IPS DF 4.7 (cell line): ENCODE data around the gene ANGPTL2.

Source experiments
- DNase-seq: peaks from one replicate; pipeline ENCODE4 v3.0.0-alpha.2; 2013; ENCODE audit warnings: low spot score; ENCODE audit errors: extremely low read depth

Gene ANGPTL2

DNA sequence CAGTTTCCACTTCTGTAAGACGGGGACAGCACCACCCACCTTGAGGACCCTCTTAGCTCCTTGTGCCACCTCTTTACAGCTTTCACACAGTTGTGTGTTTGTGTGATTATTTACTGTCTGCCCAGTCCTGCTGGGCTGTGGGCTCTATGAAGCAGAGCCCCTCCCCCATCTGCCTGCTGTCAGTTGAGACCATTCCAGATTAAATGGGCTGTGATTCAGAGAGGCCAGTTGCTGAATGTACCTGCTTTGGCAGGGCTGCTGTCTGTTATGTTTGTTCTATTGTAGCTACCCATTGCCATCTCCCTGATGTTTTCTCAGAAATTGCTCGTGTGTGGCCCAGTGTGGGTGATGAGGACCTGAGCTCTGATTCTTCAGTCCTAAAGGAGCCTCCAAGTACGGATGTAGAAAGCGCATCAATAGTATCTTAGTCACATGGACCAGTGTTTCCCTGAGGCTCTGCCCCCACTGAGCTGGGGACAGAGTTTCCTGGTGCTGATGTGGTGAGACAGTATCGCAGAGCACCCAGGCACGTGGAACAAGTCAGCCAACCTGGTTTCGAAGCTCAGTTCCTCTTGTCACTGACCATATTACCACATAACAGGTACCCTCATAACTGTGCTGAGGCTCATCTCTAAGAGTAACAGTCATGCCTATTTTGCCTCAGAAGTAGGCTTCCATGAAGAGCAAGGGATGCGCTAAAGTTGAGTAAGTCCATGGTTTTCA lies 3.7 kb downstream of the ANGPTL2 start:
- no peak for DNase-seq

DNA sequence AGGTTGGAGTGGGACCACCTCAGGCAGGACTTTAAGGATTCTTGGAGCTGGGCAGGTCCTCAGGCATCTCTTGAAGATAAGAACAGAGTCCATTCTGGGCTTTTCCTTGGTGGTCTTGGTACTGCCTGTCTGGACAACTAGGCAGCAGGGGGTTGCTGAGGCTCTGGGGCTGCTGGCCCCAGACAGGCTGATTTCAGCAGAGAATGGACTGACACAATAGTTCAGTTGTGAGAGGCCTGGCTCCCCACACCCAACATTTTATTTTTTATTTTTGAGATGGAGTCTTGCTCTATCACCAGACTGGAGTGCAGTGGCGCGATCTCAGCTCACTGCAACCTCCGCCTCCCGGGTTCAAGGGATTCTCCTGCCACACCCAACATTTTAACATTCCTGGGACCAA lies 4.6 kb downstream of the ANGPTL2 start:
- no peak for DNase-seq

DNA sequence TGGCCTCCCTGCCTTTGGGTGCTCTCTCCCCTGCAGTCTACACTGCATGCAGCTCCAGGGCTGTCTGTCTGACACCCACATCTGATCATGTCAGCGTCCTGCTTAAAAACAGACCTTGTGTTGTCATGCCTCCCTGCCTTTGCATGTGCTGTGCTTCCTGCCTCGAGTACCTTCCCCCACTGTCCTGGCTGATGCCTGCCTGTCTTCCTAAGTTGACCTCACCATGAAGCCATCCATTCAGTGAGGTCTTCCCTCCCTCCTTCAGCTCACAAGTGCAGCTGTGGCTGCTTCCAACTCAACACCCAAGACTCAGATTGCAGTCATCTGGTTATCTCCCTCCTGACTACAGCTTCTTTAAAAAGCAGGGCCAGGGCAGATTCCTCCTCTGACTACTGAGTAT lies 5.5 kb downstream of the ANGPTL2 start:
- no peak for DNase-seq

DNA sequence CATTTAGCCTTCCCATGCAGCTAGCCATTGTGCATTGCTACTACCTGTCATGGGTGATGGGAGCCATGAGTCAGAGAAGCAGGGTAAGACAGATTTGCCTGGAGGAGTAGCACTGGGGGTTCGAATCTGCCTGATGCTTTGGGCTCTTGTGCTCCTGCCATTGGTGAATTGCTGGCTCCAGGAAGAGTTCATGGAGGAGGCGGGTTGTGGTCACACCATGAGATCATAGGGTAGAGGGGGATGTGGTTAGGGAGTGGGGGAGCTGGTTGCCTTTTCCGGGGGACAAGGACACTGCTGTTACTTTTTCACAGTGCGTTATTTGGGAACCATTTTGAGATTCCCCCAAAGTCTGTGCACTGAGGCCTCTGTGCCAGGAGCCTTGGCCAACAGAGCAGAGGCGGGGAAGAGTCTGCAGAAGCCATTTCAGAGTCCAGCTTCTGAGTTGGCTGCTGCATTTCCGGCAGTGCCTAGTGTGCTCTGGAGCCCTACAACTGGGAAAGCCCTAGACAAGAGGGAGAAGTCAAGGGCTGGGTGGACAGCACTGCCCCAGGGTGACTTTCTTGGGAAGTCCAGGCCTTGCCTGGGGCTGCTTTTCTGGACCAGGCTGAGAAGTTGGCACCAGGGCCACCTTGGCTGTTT lies 6.2 kb downstream of the ANGPTL2 start:
- no peak for DNase-seq

DNA sequence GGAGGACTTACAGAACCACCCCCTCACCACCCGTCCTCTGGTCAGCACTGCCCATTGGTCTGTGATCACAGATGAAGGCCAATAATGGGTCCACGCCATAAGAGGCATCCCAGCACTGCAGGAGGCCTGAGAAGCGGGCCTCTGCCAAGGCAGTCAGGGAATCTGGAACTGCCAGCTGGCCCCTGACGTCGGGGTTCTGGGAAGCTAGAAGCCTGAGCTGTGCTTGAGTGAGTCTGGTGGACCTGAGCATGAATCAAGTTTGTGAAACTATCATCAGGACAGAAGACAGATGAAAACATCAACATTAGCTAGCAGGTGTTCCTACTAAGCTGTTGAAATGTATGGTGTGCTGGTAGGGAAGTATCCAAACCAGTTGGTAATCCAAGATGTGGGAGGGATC lies 7.8 kb downstream of the ANGPTL2 start:
- DNase-seq, result no peak

DNA sequence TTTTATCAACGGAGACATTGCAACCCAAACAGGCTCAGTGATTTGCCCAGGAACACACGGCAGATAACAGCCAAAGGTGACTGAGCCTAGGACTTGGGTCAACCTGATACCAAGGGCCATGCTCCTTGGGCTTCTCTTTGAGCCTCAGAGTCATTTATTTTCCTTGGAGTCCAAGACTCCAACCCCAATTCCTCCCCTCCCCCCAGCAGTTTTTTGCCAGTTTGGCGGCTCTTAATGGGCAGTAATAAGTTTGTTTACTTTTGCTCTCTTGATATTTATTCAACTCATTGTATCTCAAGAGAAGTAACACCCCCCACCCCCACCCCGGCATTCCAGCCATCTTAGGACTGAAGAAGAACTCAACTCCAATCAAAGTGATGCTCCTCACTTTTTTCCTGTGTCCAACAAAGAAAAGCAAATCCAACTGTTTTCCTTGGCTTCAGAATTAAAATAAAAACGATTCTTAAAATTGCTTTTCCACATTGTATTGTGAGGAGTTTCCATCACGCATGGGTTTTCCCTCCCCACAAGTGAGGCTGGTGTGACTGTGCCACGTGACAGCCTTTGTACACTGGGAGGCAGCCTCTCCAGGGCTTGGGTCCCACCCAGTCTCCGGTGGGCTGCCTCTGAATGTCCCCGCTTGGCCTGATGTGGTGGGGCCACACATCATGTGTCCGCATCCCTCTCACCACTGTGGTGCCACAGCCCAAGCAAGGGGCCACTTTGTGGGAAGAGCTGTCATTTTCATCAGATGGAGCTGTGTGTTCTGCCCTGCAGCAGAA lies 9.1 kb downstream of the ANGPTL2 start:
- DNase-seq, result no peak

DNA sequence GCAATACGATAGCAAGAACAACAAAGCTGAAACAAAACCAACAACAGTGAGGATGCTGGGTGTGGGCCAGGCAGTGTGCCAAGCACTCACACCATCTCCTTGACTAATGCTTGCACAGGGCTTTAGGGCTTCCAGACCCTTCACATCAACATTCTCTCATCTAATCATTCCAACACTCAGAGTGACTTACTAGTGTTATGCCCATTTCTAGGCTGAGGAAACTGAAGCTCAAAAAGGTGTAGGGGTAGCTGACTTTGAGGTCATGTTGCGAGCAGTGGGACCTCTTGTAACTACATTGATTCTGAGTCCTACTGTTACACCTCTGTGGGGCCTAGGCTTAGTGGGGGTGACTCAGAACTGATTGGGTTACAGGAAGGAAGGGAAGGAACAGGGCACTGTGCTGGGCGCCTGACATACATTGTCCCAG lies 9.7 kb downstream of the ANGPTL2 start:
- DNase-seq, result no peak

DNA sequence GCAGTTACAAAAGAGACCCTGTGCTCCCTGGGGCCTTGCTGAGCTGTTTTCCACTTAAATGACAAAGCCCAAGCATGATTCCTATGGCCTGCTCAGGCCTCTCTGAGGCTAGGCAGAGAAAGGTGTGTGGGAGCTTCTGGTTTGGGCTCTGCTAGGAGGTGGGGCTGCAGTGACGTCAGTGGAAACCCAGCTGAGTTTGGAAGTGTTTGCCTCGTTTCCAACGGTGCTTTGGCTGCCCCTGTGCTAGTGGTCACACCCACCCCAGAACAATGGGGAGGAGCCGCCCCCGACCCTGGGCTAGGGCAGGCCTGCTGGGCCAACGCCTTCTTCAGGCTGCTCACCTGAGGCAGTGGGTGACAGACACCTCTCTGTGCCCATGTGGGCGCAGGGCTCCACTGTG lies 10.4 kb downstream of the ANGPTL2 start:
- DNase-seq, result peak; percentile 91

DNA sequence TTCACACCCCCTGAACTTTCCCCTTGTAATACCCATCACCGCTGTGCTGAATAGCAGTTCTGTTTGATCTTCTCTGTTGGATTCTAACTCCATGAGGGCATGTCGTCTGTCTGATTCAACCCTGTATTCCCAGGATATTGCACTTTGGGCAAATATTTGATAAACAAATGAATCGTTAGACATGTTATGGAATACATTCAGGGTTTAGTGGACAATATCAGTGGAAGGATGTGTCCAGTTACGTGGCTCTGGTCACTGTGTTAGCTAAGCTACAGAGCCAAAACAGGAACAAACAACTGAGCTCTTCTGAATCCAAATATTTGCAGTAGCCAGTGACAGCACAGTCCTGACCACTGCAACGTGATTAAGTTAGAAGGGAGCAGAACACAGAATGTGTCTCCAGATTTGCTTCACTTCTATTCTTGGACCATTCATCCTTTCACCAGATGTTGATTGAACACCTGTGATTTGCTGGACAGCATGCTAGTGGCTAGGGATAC lies 13.2 kb downstream of the ANGPTL2 start:
- DNase-seq, result no peak

DNA sequence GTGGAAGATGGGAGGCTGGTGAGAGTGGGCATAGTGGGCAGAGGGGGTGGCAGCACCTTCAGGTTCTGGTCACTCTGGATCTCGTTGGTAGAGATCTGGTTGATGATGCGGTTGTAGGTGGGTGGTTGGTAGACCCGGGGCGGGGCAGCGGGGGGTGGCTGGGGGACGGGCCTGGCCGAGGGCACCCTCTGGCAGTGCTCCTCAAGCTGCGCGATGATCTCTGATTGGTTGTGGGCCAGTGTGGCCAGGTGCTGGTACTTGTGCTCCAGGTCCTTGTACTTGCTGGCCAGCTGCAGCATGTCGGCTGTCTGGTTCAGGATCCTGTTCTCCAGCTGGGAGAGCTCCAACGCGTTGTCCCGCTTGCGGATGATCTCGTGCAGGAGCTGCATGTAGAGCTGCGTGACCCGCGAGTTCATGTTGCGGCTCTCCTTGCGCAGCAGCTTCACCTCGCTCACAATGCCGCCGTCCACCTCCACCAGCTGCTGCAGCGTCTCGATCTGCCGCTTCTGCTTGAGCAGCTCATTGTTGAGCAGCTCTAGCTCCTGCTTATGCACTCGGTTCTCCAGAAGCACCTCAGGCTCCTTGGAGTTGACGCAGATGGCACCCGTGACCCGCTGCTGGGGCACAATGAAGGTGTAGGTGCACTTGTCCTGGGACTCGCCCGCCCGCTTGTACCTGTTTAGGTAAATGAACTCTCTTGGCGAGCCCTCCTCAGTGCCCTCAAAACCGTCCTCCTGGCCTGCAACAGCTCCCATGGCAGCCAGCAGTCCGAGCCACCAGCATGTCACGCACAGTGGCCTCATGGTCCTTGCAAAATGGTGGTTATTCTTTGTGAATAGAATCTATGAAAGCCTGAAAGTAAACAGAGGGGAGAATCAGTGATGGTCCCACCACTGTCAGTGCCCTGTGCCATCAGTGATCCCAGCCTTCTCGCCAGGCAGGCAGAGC lies 14.2 kb downstream of the ANGPTL2 start:
- DNase-seq, result no peak

DNA sequence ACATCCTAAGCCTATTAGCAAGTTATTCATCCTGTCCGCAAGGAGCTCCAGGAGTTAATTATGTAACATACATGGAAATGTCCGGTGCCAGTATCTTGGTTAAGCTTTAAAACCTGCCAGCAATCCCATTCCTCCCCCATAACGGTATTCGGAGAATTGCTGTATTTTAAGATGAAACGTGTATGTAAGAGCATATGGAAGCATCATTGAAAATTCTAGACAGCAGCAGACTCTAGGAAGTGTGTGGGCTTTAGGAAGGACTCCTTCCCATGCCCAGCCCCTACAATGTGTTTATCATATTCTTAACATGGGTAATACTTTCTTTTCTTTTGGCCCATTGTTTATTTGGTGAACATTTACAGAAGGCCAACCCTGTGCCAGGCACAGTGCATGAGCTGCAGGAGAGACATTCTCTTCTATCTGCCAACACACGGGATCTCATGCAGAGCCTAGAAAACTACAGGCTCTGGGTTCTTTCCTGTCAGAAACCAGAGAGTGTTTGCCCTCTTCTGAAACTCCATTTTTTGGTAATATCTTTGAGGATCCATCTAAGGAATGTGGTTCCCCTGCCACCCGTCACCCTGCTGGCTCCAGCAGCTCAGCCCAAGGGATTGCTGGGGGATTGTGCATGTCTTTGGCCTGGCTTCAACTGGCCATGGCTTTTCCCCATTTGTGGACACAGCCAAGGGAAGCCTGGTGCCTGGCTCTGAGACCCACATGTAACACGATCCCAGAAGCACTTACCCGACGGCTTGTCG lies 15.1 kb downstream of the ANGPTL2 start:
- DNase-seq, result no peak

DNA sequence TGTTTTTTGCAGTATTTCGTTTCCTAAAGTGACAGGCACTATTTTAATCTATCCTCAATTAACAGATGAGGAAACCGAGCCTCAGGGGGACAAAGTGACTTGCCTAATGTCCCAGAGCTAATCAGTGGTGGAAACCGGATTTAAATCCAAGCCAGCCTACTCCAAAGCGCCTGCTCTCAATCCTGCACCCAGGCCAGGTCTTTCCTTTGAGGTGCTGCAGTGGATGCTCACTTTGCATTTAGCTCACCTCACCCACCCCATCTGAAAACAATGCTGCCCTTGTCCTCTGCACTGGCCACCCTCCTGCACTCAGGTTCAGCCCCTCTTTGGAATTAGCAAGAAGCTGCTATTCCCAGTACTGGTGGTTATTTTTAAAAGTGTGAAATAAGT lies 16.0 kb downstream of the ANGPTL2 start:
- DNase-seq, result no peak

DNA sequence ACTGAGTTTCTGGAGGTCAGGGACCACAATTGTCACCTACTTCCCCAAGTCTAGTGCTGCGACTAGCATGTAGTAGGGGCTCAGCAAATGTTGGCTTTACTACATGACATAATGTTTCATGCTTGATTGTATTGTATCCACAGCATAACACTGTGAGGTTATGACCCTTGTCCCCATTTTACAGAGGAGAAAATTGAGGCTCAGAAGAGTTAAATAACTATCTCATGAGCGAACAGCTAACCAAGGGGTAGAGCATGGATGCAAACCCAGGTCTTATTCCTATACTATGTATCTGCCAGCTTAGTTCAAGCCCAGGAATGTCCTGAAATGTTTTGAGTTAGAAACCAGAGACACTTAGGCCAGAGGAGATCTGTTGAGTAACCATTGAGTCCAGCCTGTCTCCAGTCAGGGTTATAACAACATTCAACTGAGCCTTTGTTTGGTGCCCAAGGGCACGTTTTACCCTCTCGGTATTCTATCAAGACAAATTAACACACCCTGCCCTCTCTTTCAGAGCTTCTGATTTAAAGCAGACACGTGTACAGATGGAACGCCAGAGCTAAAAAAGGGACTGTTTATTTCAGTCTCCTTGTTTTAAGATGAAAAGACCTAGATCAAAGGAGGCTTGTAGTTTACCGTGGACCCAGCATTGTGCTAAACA lies 16.5 kb downstream of the ANGPTL2 start:
- no peak for DNase-seq

DNA sequence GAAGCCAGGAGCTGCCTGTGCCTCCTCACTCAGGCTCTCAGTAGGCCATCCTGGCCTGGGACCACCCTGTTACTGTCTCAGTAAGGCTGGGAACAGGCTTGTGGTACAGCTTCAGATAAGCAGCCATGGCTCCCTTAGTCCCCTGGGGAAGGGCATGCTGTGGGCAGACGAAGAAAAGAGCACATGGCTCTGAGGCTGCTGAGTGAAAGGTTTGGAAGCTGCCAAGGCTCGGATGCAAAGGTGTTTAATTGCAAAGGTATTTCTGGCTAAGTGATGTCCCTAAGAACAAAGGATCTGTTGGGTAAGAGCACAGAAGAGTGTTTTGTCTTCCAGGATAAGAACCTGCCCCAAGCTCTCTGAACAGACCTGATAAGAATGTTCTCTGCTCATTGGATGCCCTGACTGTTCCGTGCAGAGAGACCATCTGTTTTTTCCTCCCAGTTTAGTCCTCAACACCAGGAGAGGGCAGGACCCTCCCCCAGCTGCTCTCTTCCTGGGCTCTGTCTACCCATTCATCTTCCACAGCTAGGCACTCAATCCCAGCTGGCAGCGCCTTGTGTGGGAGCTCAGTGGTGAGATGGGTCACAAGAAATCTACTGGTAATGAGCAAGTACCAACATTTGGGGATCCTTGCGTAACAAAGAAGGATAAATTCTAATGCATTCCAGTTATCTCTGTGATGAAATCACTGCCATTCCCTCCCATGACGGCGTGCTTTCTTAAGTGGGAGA lies 17.7 kb downstream of the ANGPTL2 start:
- DNase-seq, result no peak

DNA sequence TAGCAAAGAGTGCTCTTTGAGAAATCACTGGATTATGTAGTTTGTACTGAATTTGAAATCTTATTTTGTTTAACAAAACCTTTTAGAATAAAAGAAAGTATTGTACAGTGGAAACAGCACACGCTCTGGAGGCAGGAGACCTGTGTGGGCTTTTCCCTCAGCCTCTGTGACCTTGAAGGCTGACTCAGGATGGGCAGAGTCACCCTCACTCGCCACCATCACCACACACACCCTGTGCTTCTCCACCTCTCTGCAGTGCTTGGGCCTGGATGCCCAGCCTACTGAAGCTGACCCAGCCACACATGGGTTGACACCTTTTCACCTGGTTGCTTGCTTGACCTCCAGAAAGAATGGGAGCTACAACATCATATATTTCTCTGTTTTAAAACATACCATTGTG lies 19.6 kb downstream of the ANGPTL2 start:
- DNase-seq, result no peak

DNA sequence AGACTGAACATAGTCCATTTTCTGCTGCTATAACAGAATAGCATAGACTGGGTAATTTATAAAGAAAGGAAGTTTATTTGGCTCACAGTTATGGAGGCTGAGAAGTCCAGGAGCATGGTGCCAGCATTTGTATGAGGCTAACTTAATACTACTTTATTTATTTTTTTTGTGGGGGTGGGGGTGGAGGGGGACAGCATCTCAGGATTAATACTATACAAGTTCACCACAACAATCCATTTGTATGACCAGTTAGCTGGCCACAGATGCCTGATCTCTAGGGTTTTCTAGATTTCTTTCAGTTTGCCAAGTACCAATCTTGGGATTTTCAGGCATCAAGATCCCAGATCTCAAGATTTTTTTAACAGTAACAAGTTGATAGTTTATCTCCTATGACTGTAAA lies 20.3 kb downstream of the ANGPTL2 start:
- no peak for DNase-seq

DNA sequence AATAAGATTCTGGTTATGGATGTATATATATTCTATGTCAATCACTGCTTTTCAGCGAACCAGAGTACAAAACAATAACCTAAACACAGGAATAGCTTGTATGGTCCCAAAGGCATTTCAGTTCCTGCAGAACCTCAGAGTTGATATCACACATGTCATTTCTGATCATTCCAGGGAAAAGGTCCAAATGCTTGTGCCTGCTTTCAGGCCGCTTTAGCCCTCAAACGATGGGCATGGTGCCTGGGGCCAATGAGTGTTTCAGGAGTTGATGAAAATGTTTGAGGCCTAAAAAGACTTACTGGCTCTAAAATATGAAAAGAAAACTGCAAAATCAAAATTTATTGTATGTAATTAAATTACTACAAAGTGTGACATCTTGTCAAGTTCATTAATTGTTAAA lies 22.8 kb downstream of the ANGPTL2 start:
- DNase-seq, result no peak

DNA sequence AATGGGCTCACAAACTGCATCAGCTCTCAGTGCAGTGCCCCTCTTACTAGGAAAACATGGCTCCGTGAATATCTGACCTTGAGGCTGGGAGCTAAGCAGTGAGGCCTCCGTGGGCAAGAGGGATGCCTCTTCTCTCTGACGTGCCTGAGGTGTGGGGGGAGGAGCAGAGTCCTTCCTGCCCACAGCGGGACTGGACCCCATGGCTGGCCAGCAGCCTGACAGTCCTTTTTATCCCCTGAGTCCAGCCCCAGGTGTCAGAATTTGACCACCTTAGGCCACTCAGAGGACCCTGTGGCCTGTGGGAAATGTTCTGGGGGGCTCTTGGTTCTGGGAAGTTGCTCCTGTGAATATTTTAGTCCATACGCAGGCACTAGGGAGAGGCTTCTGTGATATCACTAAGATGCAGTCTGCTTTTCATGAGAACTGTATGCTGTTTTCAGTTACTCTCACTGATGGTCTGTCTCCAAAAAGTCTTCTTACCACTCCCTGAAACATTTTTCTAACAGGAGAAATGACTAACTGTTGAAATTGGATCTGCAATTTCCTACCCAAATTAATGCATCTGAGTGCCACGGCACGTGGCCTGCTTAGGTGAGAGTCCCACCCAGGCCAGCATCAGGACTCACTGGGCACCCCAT lies 23.4 kb downstream of the ANGPTL2 start:
- no peak for DNase-seq

DNA sequence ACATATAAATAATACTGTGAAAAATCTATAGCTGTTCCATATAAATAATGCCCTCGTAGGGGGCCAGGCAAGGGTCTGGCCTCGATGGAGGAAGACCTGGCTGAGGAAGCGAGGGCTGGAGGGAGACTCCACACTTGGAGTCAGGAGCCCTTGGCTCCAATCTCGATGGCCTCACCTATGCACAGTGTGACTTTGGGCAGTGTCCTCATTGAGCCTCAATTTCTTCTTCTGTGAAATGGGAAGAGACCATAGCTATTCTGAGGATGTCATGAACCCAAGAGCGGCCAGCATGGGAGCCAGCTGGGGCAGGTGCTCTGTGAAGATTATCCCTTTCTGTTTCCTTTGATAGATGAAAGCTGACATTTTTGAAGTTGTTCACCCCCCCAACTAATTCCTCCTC lies 24.8 kb downstream of the ANGPTL2 start:
- no peak for DNase-seq
